Measurements from ENCODE around the gene POP7. TPM values are rescaled to one million over a fixed set of nuclear protein-coding genes. Genes with fewer than 3 reads are reported as not detected.
"Not testable (repeated sequence)": the region's sequence is repeated elsewhere in the genome, so short reads cannot be mapped to it uniquely, and the experiment has no call there.

POP7 gene
- total RNA-seq, 3 donors from 2014 or later = 77.3 to 106 (median 85.9) TPM

GRCh38 chr7:100693312-100694097 is 12.4 kb upstream of the POP7 start:
- H3K36me3 Mint-ChIP-seq (ENCODE audit: insufficient read depth) = peaks cover 2% of the 10 kb centered on the region
- H3K27me3 Mint-ChIP-seq (ENCODE audit: low read depth) = no peaks in the 10 kb centered on the region
- ATAC-seq = peak; percentile 46
- H3K4me3 Mint-ChIP-seq = peak overlapping the region; percentile 95
- DNase-seq = no peak
- H3K9me3 Mint-ChIP-seq = no peaks in the 10 kb centered on the region
- peaks cover 40% of the 10 kb centered on the region for H3K4me1 Mint-ChIP-seq (ENCODE audit: low read depth)

- DNase-seq = peak; percentile 62
- Mint-ChIP-seq H3K4me3 (peak within 1 kb of the TSS; percentile 95), H3K4me1 (ENCODE audit: low read depth) (peaks cover 35% of the 10 kb centered on the region), H3K36me3 (ENCODE audit: insufficient read depth) (no peaks in the 10 kb centered on the region), H3K9me3 (no peaks in the 10 kb centered on the region), H3K27me3 (ENCODE audit: low read depth) (no peaks in the 10 kb centered on the region)
- ATAC-seq = peak; percentile 69 to 71
Measured at GRCh38 chr7:100694098-100694745, 11.7 kb upstream of the POP7 start, which contains the start of gene GIGYF1. GIGYF1 (minus strand) TSS chr7:100694250; CDS start chr7:100688238, 6,012 bp downstream.

- Mint-ChIP-seq H3K4me3 (no peak overlapping the region), H3K36me3 (ENCODE audit: insufficient read depth) (no peaks in the 10 kb centered on the region), H3K4me1 (ENCODE audit: low read depth) (peaks cover 32% of the 10 kb centered on the region), H3K27me3 (ENCODE audit: low read depth) (peaks cover 4% of the 10 kb centered on the region), H3K9me3 (no peaks in the 10 kb centered on the region)
- ATAC-seq (no peak), DNase-seq (no peak)
Measured at GRCh38 chr7:100696123-100696521, 9.8 kb upstream of the POP7 start.

GRCh38 chr7:100699018-100699417 is 6.9 kb upstream of the POP7 start:
- Mint-ChIP-seq H3K4me3 (no peak overlapping the region), H3K4me1 (ENCODE audit: low read depth) (peaks cover 13% of the 10 kb centered on the region)

DNA sequence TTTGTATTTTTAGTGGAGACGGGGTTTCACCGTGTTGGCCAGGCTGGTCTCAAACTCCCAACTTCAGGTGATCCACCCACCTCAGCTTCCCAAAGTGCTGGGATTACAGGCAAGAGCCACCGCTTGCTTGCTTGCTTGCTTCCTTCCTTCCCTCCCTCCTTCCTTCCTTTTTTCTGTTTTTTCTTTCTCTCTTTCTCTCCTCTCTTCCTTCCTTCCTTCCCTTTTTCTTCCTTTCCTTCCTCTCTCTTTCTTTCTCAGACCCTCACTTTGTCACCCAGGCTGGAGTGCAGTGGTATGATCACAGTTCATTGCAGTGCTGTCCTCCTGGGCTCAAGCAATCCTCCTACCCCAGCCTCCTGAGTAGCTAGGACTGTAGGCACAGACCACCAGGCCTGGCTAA is 4.8 kb upstream of the POP7 start:
- not testable (repeated sequence) for H3K4me1 Mint-ChIP-seq (ENCODE audit: low read depth); H3K36me3 Mint-ChIP-seq (ENCODE audit: insufficient read depth); H3K27me3 Mint-ChIP-seq (ENCODE audit: low read depth); H3K9me3 Mint-ChIP-seq; ATAC-seq; H3K4me3 Mint-ChIP-seq; DNase-seq

More at GRCh38 chr7:100699018-100699417, 6.9 kb upstream of the POP7 start:
- Mint-ChIP-seq H3K9me3 (no peaks in the 10 kb centered on the region), H3K36me3 (ENCODE audit: insufficient read depth) (no peaks in the 10 kb centered on the region), H3K27me3 (ENCODE audit: low read depth) (peaks cover 5% of the 10 kb centered on the region)
- no peak for ATAC-seq
- DNase-seq = no peak

GRCh38 chr7:100705320-100705752 is 585 bp upstream of the POP7 start:
- peaks cover 12% of the 10 kb centered on the region for H3K4me1 Mint-ChIP-seq (ENCODE audit: low read depth)
- peak; percentile 74 for DNase-seq
- H3K27me3 Mint-ChIP-seq (ENCODE audit: low read depth) = peaks cover 2% of the 10 kb centered on the region
- no peaks in the 10 kb centered on the region for H3K9me3 Mint-ChIP-seq
- ATAC-seq = peak; percentile 68 to 72
- peak overlapping the region; percentile 96 for H3K4me3 Mint-ChIP-seq
- peaks cover 4% of the 10 kb centered on the region for H3K36me3 Mint-ChIP-seq (ENCODE audit: insufficient read depth)

DNA sequence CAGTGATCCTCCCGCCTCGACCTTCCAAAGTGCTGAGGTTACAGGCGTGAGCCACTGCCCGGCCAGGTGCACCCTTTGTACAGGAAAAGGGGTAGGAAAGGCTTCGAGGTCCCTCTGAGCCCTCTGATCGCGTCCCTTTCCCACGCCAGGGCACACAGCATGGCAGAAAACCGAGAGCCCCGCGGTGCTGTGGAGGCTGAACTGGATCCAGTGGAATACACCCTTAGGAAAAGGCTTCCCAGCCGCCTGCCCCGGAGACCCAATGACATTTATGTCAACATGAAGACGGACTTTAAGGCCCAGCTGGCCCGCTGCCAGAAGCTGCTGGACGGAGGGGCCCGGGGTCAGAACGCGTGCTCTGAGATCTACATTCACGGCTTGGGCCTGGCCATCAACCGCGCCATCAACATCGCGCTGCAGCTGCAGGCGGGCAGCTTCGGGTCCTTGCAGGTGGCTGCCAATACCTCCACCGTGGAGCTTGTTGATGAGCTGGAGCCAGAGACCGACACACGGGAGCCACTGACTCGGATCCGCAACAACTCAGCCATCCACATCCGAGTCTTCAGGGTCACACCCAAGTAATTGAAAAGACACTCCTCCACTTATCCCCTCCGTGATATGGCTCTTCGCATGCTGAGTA is 871 bp downstream of the POP7 start:
- no peaks in the 10 kb centered on the region for H3K27me3 Mint-ChIP-seq (ENCODE audit: low read depth)
- peaks cover 4% of the 10 kb centered on the region for H3K36me3 Mint-ChIP-seq (ENCODE audit: insufficient read depth)
- peak overlapping the region; percentile 96 for H3K4me3 Mint-ChIP-seq
- peaks cover 12% of the 10 kb centered on the region for H3K4me1 Mint-ChIP-seq (ENCODE audit: low read depth)
- DNase-seq = no peak
- no peaks in the 10 kb centered on the region for H3K9me3 Mint-ChIP-seq
- no peak for ATAC-seq

- DNase-seq = no peak
- peaks cover 4% of the 10 kb centered on the region for H3K36me3 Mint-ChIP-seq (ENCODE audit: insufficient read depth)
- H3K4me3 Mint-ChIP-seq = peak overlapping the region; percentile 11
- no peaks in the 10 kb centered on the region for H3K27me3 Mint-ChIP-seq (ENCODE audit: low read depth)
- no peak for ATAC-seq
- peaks cover 12% of the 10 kb centered on the region for H3K4me1 Mint-ChIP-seq (ENCODE audit: low read depth)
- no peaks in the 10 kb centered on the region for H3K9me3 Mint-ChIP-seq
Measured at GRCh38 chr7:100708395-100708794, 2.5 kb downstream of the POP7 start.

DNA sequence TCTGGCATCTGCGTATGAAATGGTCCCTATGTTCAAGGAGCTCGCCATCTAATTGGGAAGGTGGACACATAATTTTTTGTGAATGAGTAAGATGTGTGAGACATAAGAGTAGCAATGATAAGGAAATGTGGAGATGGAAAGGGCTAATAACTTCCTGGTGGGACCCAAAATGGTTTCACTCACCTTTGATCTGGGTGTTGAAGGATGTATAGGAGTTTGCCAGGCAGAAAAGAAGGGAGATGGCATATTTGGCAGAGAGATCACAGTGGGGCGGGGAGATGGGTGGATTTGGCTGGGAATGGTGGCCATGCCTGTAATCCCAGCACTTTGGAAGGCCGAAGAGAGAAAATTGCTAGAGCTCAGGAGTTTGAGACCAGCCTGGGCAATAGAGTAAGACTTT is 4.5 kb downstream of the POP7 start:
- H3K4me3 Mint-ChIP-seq = no peak overlapping the region
- H3K36me3 Mint-ChIP-seq (ENCODE audit: insufficient read depth) = peaks cover 4% of the 10 kb centered on the region
- no peaks in the 10 kb centered on the region for H3K9me3 Mint-ChIP-seq
- H3K27me3 Mint-ChIP-seq (ENCODE audit: low read depth) = no peaks in the 10 kb centered on the region
- DNase-seq = no peak
- peaks cover 12% of the 10 kb centered on the region for H3K4me1 Mint-ChIP-seq (ENCODE audit: low read depth)
- ATAC-seq = no peak

DNA sequence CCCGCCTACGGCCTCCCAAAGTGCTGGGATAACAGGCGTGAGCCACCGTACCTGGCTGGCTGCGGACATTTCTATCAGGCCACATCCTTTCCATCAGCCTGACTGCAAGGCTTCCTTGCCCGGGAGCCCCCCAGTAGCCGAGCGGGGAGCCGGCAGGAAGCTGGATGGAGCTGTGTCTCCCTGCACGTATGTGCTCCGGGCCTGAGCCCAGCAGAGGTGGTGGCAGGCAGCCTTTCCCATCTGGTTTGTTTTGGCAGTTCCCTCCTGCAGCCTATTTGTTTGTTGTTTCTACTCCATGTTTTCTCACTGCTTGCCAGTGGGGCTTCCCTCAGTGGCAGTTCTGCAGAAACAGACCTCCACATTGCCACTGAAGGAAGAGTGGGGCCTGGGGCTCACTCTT is 5.4 kb downstream of the POP7 start:
- Mint-ChIP-seq H3K27me3 (ENCODE audit: low read depth) (no peaks in the 10 kb centered on the region), H3K36me3 (ENCODE audit: insufficient read depth) (peaks cover 4% of the 10 kb centered on the region), H3K4me1 (ENCODE audit: low read depth) (peaks cover 12% of the 10 kb centered on the region), H3K4me3 (no peak overlapping the region), H3K9me3 (no peaks in the 10 kb centered on the region)
- DNase-seq (no peak), ATAC-seq (no peak)

- peaks cover 14% of the 10 kb centered on the region for H3K9me3 Mint-ChIP-seq
- ATAC-seq = no peak
- peaks cover 12% of the 10 kb centered on the region for H3K27me3 Mint-ChIP-seq (ENCODE audit: low read depth)
- H3K36me3 Mint-ChIP-seq (ENCODE audit: insufficient read depth) = no peaks in the 10 kb centered on the region
- H3K4me3 Mint-ChIP-seq = no peak overlapping the region
- DNase-seq = no peak
- H3K4me1 Mint-ChIP-seq (ENCODE audit: low read depth) = no peaks in the 10 kb centered on the region
Measured at GRCh38 chr7:100714725-100715124, 8.8 kb downstream of the POP7 start.

DNA sequence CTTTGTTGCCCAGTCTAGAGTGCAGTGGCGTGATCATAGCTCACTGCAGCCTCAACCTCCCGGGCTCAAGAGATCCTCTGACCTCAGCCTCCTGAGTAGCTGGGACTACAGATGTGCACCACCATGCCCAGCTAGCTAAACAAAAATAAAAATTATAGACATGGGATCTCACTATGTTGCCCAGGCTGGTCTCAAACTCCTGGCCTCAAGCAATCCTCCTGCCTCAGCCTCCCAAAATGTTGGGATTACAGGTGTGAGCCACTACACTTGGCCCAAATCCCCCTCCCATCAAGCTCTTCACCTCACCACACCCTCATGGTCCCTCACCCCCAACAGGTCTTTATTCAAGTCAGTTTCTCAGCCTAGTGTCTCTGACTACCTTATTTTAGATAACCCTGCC is 11.2 kb downstream of the POP7 start:
- not testable (repeated sequence) for H3K4me3 Mint-ChIP-seq; H3K36me3 Mint-ChIP-seq (ENCODE audit: insufficient read depth); DNase-seq; H3K4me1 Mint-ChIP-seq (ENCODE audit: low read depth); ATAC-seq
- peaks cover 14% of the 10 kb centered on the region for H3K9me3 Mint-ChIP-seq
- peaks cover 28% of the 10 kb centered on the region for H3K27me3 Mint-ChIP-seq (ENCODE audit: low read depth)

DNA sequence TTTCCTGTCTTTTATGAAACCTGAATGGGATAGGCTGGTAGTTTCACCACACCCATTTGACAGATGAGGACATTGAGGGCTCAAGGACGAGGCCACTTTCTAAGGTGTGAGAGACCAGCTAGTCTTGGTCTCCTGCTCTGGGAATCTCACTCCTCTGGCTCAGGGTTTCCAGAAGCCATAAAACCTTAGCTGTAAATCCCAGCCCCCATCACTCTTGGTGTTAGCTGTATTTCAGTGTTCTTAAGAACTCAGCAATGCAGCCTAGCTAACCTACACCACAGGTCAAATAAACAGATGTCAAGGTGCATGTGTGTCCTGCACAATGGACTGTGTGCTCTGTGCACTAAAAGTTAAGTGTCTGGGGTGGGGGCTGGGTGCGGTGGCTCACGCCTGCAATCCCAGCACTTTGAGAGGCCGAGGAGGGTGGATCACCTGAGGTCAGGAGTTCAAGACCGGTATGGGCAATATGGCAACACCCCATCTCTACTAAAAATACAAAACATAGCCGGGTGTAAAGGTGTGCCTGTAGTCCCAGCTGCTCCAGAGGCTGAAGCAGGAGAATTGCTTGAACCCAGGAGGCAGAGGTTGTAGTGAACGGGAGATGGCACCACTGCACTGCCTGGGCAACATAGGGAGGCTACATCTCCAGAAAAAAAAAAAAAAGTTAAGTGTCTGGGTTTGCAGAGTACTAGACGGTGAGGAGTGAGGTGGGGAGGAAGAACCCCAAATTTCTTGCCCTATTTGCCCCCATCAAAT is 13.8 kb downstream of the POP7 start:
- H3K4me3 Mint-ChIP-seq = no peak overlapping the region
- peaks cover 3% of the 10 kb centered on the region for H3K4me1 Mint-ChIP-seq (ENCODE audit: low read depth)
- H3K9me3 Mint-ChIP-seq = peaks cover 14% of the 10 kb centered on the region
- ATAC-seq (no peak), DNase-seq (no peak)
- peaks cover 44% of the 10 kb centered on the region for H3K27me3 Mint-ChIP-seq (ENCODE audit: low read depth)
- no peaks in the 10 kb centered on the region for H3K36me3 Mint-ChIP-seq (ENCODE audit: insufficient read depth)

- H3K27me3 Mint-ChIP-seq (ENCODE audit: low read depth) = peaks cover 47% of the 10 kb centered on the region
Measured at GRCh38 chr7:100720279-100720670, 14.4 kb downstream of the POP7 start, which contains the start of gene EPO. EPO (plus strand) TSS chr7:100720468; CDS start chr7:100720981, 513 bp downstream.

More at GRCh38 chr7:100720279-100720670, 14.4 kb downstream of the POP7 start, which contains the start of gene EPO:
- peaks cover 14% of the 10 kb centered on the region for H3K9me3 Mint-ChIP-seq
- no peaks in the 10 kb centered on the region for H3K36me3 Mint-ChIP-seq (ENCODE audit: insufficient read depth)
- ATAC-seq (peak in 1 of 2 donors; percentile 29), DNase-seq (no peak)
- peaks cover 5% of the 10 kb centered on the region for H3K4me1 Mint-ChIP-seq (ENCODE audit: low read depth)
- H3K4me3 Mint-ChIP-seq = no peak within 1 kb of the TSS
